ENCODE results near the gene AOC2.

- TF ChIP-seq POLR2AphosphoS5 (IDR thresholded peaks at IDR 0.05) (peak; percentile 76), CTCF (IDR thresholded peaks at IDR 0.05) (peak in 1 of 4 experiments; percentile 2), EP300 (IDR thresholded peaks at IDR 0.05) (no peak)
Observed at GRCh38 chr17:42853004-42853403, 8.6 kb downstream of the AOC2 start.
